Stimulated activated CD8-positive, alpha-beta memory T cell treated with anti-CD3 and anti-CD28 coated beads, Interleukin-12 subunit alpha, Interleukin-12 subunit beta, amount 100 ng/mL, for 1 hour (primary cell): Measurements from ENCODE around the gene WBP2.

Source experiments
- DNase-seq: peaks from one replicate; pipeline ENCODE4 v3.0.0-alpha.2; 2020; ENCODE audit warnings: low read depth

The WBP2 gene

DNA sequence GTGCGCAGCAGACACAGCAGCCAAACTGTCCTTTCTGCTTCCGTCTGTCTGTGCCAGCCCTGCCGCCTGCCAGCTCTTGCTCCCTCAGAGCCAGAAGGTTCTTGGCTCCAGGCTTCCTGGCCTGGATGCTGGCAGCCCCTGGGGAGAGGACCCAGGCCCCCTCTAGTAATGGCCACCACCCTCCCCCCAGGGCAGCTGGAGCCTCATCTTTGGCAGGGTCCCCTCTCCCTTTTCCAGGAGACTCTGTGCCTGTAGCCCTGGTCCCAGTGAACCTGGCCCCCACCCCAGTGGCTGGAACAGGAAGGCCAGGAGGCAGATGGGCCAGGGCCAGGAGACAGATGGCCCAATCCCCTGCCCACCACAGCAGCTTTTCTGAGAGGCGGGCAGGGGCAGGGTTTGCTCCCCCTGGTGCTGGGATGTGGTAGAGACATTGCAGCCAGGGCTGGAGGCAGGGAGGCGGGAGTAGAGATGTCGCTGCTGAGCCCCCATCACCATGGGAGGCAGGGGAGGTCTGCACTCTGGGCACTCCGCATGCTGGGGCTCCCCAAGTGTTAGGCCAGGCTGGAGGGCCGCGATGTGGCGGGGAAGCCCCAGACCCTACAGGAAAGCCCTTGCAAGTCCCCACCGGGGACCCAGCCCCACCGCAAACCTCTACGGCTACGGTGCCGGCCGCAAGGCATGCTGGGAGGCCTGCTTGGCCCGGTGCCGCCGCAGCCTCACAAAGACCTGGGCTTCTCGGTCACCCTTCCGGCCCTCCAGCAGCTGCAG, 27.6 kb downstream of the WBP2 start:
- peak; percentile 44 for DNase-seq

DNA sequence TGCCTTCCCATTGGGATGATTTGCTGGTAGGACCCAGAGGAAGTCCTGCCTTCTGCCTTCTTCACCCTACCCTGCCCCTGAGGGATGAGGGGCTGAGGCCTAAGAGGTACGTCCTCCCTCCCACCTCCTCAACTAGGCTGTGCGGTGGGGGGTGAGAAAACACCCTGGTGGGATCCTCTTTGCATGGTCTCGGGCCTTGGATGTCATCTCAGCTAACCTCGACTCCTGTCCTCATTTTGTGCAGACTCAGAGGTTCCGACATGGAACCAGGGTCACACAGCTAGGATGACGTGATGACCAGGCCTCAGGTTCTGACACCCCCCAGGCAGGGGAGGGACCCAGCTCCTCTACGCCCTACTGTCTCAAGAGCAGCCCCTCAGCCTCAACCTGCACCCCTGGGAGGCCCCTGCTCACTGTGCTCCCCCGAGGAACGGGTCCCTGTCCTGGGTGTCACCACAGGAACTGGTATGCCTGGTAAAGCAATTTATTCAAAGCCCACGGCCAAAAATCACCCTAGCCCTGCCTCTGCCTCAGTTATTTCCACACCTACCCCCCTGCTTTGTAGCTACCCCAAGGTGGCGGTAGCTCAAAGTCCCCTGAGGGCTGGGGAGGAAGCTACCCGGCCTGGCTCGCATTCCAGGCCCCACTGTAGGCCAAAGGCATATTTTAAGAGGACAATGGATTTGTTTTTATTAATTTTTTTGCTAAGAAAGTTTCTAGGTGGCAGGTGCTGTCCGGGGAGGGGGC, 28.4 kb downstream of the WBP2 start:
- no peak for DNase-seq

DNA sequence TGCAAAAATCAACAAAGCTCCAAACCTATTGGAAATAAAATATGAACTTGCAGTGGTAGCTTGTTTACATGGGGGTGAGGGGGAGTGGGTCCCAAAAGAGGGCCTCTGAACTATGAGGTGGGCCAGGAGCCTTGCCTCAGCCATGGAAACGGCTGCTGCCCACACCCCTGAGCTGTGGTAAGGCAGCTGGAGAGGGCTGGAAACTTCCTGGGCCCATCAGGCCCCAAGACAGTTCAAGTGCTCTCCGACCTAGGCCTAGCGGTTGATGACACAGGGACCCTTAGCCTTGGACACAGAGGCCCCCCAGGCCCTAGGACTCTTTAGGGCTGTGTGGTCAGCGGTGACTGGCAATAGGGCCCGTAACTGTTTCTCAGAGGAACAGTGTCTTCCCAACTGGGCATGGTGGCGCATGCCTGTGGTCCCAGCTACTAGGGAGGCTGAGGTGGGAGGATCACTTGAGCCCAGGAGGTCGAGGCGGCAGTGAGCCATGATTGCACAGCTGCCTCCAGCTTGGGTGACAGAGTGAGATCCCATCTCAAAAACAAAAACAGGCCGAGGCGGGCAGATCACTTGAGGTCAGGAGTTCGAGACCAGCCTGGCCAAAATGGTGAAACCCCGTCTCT, 29.3 kb downstream of the WBP2 start:
- DNase-seq = no peak

DNA sequence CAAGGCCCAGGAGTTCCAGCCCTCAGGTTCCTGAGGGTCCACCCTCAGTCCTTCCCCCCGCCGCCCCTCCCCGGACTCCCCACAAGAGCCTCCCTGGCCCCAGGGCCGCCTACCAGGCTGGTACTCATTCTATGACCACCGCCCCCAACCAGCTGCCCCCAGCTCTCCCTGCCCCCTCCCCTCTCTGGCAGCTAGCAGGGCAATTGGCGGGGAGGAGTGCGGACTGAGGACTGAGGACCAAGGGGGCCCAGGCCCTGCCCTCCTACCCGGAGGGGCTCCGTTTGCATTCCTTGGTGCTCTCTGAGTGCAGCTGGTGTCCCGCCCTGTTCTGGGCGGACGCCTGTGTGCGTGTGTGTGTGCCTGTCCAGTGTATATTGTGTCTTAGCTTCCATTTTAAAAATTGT, 30.0 kb downstream of the WBP2 start:
- no peak for DNase-seq

DNA sequence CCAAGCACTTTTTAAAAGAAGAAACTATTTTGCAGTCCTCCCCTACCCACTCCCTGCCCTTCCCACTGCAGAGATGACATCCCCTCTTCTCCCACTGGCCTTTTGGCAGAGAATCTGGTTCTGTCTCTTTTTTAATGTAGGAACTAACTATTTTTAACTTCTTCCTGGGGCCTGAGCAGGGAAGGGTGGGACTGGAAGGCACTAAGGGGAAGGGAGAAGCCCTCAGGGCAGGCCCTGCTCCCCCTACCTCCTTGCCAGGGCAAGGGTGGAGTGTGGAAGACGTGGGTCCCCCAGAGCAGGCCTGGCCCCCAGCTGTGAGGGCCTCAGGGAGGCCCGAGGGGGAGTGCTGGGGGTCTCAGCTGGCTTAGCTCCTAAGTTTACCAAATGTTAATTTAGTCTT, 30.5 kb downstream of the WBP2 start:
- no peak for DNase-seq

DNA sequence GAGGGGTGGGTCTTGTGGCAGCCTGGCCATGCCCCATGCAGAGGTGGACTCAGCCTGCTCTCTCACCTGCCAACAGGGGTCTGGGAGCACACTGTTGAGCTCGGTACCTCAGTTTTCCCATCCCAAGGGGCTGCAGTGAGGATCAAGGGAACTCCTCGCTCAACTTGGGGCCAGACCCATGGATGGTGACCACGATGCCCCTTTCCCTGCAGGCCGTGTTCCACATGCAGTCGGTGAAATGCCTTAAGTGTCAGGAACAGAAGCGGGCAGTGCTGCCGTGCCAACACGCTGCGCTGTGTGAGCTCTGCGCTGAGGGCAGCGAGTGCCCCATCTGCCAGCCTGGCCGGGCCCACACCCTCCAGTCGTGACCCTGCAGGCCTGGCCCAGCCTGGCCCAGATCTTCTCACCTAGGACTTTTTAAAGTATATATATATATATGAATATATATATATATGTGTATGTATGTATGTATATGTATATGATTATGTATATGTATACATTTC, 31.0 kb downstream of the WBP2 start:
- no peak for DNase-seq

DNA sequence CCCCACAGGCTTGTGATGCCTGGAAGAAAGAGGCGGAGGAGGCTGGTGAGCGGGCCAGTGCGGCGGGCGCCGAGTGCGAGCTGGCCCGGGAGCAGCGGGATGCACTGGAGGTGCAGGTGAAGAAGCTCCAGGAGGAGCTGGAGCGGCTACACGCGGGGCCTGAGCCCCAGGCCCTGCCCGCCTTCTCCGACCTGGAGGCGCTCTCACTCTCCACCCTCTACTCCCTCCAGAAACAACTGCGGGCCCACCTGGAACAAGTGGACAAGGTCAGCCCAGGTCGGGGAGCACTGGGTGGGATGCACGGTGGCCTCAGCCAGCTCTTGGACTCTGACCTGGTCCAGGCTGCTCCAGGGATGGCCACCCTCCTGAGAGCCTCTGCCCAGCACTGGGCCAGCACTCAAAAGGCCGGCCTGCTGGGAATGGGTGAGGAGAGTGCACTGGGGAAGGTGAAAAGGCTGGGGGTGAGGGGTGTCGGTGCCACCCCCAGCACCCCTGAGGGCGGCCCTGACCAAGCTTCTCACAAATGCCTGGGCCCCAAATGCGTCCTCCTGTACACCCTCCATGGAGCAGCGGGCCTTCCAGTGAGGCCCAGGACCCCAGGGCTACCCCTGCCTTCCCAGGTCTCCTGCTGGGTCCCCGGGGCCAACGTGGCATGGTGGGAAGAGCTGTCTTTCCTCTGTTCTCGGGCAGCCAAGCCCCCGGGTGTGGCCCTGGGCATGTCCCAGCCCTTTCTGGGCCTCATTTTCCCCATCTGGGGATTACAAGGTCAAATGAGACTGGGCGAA, 31.7 kb downstream of the WBP2 start:
- DNase-seq = no peak

DNA sequence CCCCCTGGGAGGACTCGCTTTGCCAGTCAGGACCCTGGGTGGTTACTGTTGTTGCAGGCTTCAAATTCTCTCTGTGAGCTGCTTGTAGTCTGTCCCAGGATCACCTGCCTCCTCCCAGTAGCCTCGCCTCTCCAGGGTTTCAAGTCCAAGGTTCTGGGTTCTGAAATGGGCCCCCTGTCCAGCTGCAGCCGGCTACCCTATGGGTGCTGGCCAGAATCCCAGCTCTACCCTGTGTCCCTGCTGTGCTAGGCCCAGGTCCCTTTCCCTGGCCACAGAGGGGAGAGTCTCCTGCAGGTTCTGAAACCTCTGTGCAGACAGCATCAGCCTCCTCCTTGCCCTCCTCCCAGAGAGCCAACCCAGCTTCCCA, 32.4 kb downstream of the WBP2 start:
- DNase-seq = no peak

DNA sequence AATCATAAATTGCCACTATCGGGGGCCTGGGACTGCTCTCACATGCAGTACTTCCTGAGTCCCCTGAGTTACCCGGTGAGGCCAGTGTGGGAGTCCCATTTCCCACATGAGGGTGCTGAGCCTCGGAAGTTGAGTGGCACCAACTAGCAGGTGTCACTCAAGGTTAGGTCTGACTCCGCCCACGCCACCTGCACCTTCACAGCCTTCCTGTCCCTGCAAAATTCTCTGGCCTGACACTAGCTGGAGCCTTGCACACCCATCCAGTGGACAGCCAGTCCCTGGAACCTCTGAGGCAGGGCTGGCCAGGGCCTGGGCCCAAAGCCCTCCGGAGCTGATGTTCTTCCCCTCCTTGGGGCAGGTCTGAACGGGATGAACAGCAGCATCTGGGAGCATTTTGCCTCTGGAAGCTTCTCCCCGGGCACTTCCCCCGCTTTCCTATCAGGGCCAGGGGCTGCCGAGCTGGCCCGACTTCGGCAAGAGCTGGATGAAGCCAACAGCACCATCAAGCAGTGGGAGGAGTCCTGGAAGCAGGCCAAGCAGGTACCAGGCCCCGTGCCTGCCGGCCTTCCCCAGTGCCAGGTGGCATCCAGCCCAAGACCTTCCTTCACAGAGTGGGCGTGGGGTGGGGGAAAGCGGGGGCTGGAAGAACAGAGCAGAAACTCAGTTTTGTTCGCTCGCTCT, 32.9 kb downstream of the WBP2 start:
- no peak for DNase-seq

DNA sequence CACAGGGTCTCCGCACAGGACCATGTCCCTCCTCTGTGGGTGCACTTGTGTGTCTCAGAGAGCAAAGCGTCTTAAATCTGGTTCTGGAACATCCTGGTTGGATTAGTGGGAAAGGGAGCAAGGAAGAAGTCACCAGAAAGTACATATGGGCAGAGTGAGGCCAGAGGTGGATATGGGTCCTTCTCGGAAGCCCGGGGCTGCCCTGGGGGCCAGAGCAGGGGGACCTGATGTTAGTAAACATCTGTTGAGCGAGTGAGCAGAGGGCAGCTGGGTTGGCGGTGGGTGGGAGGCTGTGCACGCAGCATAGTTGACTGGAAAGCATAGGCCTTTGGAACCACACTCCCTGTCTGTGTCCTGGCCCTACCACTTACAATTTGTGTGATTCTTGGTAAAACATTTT, 33.6 kb downstream of the WBP2 start:
- DNase-seq = no peak

DNA sequence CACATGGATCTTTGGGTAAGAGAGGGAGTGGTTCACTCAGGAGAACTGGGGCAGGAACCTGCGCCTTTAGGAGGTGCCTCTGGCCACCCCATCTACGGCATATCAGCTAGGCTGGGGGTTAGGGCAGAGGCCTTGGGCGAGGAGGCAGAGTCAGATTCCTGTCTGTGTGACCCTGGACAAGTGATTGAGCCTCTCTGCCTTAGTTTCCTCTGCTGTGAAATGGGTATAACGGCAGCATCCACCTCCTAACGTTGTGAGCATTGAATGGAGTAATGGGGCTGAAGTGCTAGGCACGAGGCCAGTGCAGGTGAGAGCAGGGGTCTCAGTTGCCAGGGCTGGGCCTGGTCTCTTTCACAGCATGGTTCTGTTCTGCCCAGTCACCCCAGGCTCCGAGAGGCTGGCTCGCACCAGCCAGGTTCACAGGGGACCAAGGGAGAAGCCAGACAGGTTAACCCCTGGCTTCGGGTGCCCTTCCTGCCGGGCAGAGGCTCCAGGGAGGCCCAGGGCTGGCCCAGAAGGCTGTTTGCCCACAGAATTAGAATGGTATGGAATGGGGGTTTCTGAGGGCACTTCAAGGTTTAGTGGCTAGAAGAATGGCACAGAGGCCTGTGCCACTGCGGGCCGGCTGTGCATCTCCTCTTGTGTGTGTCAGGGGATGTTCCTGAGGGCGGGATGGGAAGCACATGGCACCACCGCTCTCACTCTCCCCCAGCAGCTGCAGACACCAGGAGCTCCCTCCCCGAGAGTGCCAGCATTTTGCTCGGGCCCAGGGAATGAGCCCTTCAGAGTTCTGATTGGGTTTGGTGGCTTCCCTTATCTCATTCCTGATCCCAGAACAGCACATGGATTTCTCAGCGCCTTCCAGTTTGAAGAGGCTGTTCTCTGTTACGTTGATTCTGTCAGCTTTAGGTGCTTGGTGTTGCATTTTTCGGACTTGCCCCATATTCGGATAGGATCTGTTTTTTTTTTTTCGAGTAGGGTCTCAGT, 34.7 kb downstream of the WBP2 start:
- DNase-seq = no peak

DNA sequence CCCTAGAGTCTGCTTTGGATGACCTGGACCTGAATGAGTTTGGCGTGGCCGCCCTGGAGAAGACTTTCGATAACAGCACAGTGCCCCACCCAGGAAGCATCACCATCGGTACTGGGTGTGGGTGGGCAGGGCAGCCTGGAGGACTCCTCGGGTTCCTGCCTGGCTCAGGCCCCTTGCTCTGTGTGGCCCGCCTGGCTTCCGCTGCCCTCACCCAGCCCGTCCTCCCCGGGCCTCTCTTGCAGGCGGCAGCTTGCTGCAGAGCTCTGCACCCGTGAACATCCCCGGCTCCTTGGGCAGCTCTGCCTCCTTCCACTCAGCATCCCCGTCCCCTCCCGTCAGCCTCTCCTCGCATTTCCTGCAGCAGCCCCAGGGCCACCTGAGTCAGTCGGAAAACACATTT, 35.5 kb downstream of the WBP2 start:
- DNase-seq = no peak

DNA sequence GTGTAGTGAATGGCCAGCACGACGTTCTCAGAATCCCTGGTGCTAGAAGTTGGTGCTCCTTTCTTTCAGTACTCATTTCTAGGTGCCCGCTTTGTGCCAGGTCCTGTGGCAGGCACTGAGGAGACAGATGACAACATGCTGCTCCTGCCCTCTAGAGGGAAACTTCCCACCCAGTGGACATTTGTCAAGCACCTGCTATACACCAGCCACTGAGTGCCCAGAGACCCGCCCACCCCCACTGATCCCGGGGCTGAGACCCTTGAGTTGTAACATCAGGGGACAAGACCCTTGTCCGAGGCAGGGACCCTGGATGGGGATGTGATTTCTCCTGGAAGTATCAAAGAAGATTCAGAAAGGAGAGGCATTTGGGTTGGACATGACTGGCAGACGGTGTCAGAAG, 36.0 kb downstream of the WBP2 start:
- DNase-seq = no peak

DNA sequence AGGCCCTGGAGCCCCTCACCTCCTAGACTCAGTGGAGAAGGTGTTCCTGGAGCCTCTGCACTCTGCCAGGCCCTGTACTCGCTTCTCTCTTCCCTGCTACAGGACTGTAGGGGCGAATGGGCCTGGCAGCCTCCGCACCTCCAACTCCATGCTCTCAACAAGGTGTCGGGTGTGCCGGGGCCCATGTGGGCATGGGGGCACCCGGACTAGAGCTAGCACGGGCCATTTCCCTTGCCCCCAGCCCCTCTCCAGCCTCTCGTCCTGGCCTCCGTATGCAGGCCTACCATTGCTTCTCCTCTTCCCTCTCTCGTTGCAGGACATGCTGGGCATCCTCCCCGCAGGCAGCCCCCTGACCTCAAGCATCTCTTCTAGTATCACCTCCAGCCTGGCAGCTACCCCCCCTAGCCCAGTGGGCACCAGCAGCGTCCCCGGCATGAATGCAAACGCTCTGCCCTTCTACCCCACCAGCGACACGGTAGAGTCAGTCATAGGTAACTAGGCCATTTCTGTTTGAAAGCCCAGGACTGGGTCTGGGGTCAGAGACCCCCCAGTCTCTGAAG, 36.7 kb downstream of the WBP2 start:
- no peak for DNase-seq

DNA sequence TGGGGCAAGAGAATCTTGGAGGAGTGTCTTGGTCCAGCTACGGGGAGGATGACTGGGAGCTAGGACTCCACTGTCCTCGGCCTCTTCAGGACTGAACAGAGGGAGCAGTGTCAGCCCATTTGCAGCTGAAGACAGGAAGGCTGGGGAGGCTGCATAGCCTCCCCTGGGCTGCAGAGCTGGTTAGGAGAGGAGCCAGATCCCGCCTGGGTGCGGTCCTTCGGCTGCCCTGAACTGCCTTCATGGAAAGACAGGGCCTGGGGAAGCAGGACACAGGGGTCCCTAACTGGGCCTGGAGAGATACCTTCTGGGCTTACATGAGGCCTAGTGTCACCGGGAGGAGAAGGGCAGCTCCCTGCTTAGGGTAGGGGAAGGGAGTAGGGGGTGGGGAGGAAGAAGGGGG, 37.6 kb downstream of the WBP2 start:
- no peak for DNase-seq

DNA sequence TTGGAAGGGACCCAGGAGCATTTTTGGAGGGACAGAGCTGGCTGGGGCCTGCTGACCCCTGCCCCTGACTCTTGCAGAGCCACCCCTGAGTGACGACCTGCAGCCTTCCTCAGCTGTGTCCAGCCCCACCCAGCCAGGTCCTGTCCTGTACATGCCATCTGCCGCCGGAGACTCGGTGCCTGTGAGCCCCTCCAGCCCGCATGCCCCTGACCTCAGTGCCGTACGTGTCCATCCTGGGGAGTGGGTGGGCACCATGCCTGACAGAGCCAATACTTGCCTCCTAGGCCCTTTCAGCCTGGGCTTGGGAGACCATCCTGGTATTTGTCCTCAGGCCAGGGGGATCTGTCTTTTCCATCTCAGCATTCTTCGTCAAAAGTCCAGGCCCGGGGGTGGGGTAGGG, 38.4 kb downstream of the WBP2 start:
- DNase-seq = no peak

DNA sequence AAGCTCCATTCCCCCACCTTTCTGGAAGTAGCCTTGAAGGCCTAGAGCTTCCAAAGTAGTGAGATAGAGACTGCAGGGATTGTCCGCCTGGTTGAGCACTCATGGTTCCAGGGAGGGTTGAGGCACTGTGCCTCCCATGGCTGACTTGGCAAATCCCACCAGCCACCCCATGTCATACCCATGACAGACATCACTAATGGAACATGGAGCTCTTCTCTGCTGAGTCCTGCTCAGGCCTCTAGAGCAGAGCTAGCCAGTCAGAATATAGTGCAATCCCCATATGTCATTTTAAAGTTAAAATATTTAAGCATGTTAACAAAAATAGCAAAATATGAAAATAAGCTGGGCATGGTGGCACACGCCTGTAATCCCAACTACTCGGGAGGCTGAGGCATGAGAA, 39.7 kb downstream of the WBP2 start:
- DNase-seq = no peak

DNA sequence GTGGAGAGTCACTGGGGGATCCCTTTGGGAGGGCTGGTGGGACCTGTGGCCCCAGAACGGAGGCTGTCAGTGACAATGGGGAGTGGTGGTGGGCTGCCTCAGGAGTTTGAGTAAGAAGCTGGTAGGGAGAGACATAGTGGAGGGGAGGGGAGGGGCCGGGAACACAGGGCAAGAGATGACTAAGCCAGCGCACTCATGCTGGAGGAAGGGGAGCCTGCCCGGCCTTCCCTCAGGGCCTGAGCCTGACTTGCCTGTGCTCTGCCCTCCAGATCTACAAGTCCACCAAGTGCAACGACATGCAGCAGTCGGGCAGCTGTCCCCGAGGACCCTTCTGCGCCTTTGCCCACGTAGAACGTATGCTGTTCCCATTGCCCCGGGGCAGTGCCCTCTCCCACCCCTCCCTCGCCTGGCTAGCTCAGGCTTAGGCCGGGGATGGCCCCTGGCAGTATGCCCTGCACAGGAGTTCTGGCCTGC, 40.2 kb downstream of the WBP2 start:
- DNase-seq = no peak

DNA sequence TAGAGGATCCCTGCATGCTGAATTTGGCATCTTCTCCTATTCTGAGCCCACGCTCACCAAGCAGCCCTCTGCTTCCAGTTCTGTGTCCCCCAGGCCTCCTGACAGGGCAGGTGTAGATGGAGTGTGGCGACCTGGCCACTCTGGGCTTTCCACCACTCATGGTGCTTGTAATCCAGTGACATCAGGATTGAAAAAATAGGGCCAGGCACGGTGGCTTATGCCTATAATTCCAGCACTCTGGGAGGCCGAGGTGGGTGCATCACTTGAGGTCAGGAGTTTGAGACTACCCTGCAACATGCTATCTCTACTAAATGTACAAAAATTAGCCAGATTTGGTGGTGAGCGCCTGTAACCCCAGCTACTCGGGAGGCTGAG, 41.1 kb downstream of the WBP2 start:
- DNase-seq = no peak
